Umbilical cord (tissue), 2 donors: ENCODE measurements around the gene XNDC1N. TPM values are rescaled to one million over a fixed set of nuclear protein-coding genes. Genes with fewer than 3 reads are reported as not detected.
"Not testable (repeated sequence)": the region's sequence is repeated elsewhere in the genome, so short reads cannot be mapped to it uniquely, and the experiment has no call there.

Source experiments
- DNase-seq: peaks from one replicate; pipeline ENCODE4 v3.0.0-alpha.2; 2015; ENCODE audit warnings: low spot score
- total RNA-seq: library from RNA; depleted of rRNA; stranded (reverse); fragments of >200 nt; gene quantifications from one replicate; pipeline ENCODE4 v1.2.3, GENCODE V29; 2014; ENCODE audit warnings: low replicate concordance; ENCODE audit not compliant: insufficient read depth

Gene XNDC1N
- total RNA-seq, 1 donor from 2014 or later = 35.6 TPM

- DNase-seq = no peak
Observed at GRCh38 chr11:71933141-71933933, 4.9 kb upstream of the XNDC1N start.

GRCh38 chr11:71931245-71931602 is 2.8 kb upstream of the XNDC1N start:
- no peak for DNase-seq

- no peak for DNase-seq
Observed at GRCh38 chr11:71930556-71931244, 2.3 kb upstream of the XNDC1N start.

- no peak for DNase-seq
Observed at GRCh38 chr11:71929491-71929890, 1.1 kb upstream of the XNDC1N start.

GRCh38 chr11:71928737-71929443 is 496 bp upstream of the XNDC1N start, which contains the start of gene RNF121:
RNF121 (plus strand) TSS chr11:71929046; CDS start chr11:71929062, 16 bp downstream.
- DNase-seq = peak; percentile 99

- DNase-seq = no peak
Observed at GRCh38 chr11:71917646-71918140, 10.7 kb downstream of the XNDC1N start.

GRCh38 chr11:71914617-71915189 is 13.7 kb downstream of the XNDC1N start:
- DNase-seq = no peak

- DNase-seq = peak; percentile 61
Observed at GRCh38 chr11:71913756-71914526, 14.5 kb downstream of the XNDC1N start.

GRCh38 chr11:71911986-71912340 is 16.4 kb downstream of the XNDC1N start:
- DNase-seq = not testable (repeated sequence)

- not testable (repeated sequence) for DNase-seq
Observed at GRCh38 chr11:71911321-71911985, 16.9 kb downstream of the XNDC1N start.

- not testable (repeated sequence) for DNase-seq
Observed at GRCh38 chr11:71910775-71911174, 17.6 kb downstream of the XNDC1N start.

GRCh38 chr11:71908218-71908617 is 20.2 kb downstream of the XNDC1N start:
- no peak for DNase-seq

- DNase-seq = not testable (repeated sequence)
Observed at GRCh38 chr11:71901137-71901536, 27.3 kb downstream of the XNDC1N start.

- DNase-seq = no peak
Observed at GRCh38 chr11:71895961-71896360, 32.4 kb downstream of the XNDC1N start.

GRCh38 chr11:71889181-71889872 is 39.1 kb downstream of the XNDC1N start:
- DNase-seq = not testable (repeated sequence)

GRCh38 chr11:71888335-71889010 is 39.9 kb downstream of the XNDC1N start:
- not testable (repeated sequence) for DNase-seq

GRCh38 chr11:71885806-71886205 is 42.6 kb downstream of the XNDC1N start:
- not testable (repeated sequence) for DNase-seq
